K562 (cell line): Measurements from ENCODE around the gene HP1BP3.

ENCODE experiments used
- CTCF ChIP-seq, 3 experiments: IDR thresholded peaks in 2 of 3; conservative IDR thresholded peaks in 1 of 3; 2 replicates each; pipeline ENCODE4 v1.5.1; 2011 to 2012; ENCODE audit warnings: low read length in 3 of 3, mild to moderate bottlenecking in 3 of 3, control low read depth in 2 of 3, improper control_type of control experiment in 1 of 3, inconsistent platforms in 1 of 3, low read depth in 1 of 3, mixed read lengths in 1 of 3, moderate library complexity in 1 of 3; ENCODE audit not compliant: insufficient read depth in 2 of 3
- JUN ChIP-seq, 2 experiments: sonication (generic) in 1 of 2; formaldehyde crosslinking in 1 of 2; IDR thresholded peaks; 2 replicates each; pipeline versions ENCODE4 v1.6.1 to v1.8.0; 2012 to 2022; ENCODE audit warnings: borderline replicate concordance in 2 of 2, mild to moderate bottlenecking in 2 of 2, improper control_type of control experiment in 1 of 2, low read depth in 1 of 2, low read length in 1 of 2, missing genetic modification reagents in 1 of 2
- ZBTB17 ChIP-seq: fragments of 450-650 bp; formaldehyde crosslinking; IDR thresholded peaks from 2 replicates; pipeline ENCODE4 v1.4.0; 2020; ENCODE audit warnings: mild to moderate bottlenecking

- no peak for TF ChIP-seq ZBTB17 (CRISPR knock-in tag)
- TF ChIP-seq JUN (IDR thresholded peaks at IDR 0.05; ENCODE audit: borderline replicate concordance, low read depth, low read length): peak; percentile 76
- no peak for TF ChIP-seq JUN (CRISPR knock-in tag; IDR thresholded peaks at IDR 0.05; ENCODE audit: borderline replicate concordance)
- TF ChIP-seq CTCF (IDR thresholded peaks at IDR 0.05 in 2 of 3, conservative IDR thresholded peaks at IDR 0.05 in 1 of 3; ENCODE audit: insufficient read depth in 2 of 3, low read depth in 1 of 3, low read length in 3 of 3): peak; percentile 52 to 69 (median 68)
Observed at GRCh38 chr1:20732588-20733359, 54.3 kb downstream of the HP1BP3 start, which contains the start of gene SH2D5.
